GM18868 (cell line): Measurements from ENCODE around the gene SUN2.
"Not testable (repeated sequence)": the region's sequence is repeated elsewhere in the genome, so short reads cannot be mapped to it uniquely, and the experiment has no call there.

ENCODE experiments used
- ATAC-seq: cut with Tn5 transposase; IDR thresholded peaks from one replicate; pipeline ENCODE4 v1.9.1; 2021; ENCODE audit warnings: mild to moderate bottlenecking, moderate library complexity; ENCODE audit not compliant: unreplicated experiment

Gene SUN2

DNA sequence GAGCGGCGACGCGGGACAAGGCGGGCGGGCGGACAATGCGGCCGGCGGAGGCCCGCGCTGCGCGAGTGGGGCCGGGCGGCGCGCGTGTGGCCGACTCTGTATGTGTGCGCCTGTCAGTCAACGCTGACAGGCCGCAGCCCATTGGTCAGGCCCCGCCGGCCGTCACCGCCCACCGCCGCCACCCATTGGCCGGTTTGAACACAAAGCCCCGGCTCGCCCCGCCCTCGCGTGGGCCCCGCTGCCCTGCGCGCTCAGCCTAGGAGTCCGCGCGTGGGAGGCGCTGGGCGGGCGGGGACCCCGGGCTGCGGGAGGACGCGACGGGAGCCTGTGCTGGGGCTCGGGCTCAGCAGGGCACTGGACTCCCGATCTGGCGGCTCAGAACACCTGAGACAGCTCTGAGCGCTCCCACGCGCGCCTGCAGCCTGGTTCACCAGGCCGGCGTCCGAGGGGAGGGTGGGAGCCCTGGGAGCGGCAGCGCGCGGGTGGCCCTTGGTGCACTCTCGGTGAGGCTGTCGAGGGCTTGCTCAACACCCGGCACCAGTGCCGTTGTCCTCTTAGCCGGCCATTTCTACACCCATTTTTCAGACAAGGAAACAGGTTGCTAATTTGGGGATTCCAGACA is at the start of gene SUN2:
Gene SUN2 (minus strand): TSS at position 88 of the 622 bp plus-strand sequence. CDS start 3,370 bp downstream, outside the sequence.
- ATAC-seq, result peak; percentile 74

DNA sequence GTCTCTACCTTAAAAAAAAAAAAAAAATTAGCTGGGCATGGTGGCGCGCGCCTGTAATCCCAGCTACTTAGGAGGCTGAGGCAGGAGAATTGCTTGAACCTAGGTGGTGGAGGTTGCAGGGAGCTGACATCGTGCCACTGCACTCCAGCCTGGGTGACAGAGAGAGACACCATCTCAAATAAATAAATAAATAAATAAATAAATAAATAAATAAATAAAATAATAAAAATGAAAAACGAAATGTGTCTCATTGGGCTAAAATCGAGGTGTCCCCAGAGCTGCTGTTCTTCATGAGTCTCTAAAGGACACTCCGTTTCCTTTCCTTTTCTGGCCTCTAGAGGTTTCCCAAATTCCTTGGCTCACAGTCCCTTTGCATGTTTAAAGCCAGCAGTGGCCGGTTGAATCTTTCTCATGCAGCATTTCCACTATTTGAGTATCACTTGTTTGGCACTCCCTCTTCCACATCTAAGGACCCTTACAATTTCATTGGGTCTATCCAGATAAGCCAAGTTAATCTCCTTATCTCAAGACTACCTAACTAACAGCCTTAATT is 49.3 kb upstream of the SUN2 start:
- ATAC-seq, result not testable (repeated sequence)

DNA sequence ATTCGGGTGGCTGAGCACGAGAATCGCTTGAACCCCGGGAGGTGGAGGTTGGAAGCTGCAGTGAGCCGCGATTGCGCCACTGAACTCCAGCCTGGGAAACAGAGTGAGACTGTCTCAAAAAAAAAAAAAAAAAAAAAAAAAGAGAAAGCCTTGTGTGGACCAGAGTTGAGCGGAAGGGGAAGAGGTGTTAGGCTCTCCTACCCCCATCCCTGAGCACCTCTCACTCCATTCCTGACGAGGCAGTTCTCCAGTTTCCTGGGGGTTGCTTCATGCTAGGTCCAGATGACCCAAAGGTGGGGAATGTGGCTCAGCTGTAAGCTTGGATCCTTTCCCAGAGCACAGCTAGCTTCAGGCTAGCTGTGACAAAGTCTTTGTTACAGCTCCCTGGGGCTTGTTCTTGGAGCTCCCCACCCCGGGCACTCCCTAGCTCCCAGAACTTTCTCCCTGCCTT is 46.9 kb upstream of the SUN2 start:
- ATAC-seq, result no peak

- ATAC-seq, result no peak
These were observed 43.6 kb upstream of the SUN2 start for GRCh38 chr22:38799265-38800002.

GRCh38 chr22:38798496-38798895 is 42.7 kb upstream of the SUN2 start:
- no peak for ATAC-seq

- no peak for ATAC-seq
These were observed 40.6 kb upstream of the SUN2 start for GRCh38 chr22:38796262-38796957.

DNA sequence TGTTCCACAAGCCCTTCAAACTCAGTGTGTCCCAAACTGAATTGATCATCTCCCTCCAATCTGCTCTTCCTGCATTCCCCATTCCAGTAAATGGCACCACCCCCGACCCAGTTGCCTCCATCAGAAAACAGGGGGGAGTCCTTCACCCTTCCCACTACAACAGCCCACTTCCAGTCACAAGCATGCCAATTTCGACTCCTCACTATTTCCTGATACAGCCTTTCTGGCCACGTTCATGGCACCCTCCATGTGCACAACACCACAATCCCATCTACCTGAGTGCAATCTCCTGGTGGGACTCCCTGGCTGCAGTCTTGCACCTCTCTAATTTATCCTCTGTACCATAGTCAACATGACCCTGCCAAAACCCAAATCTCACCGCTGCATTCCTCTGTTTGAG is 39.8 kb upstream of the SUN2 start:
- ATAC-seq, result no peak

DNA sequence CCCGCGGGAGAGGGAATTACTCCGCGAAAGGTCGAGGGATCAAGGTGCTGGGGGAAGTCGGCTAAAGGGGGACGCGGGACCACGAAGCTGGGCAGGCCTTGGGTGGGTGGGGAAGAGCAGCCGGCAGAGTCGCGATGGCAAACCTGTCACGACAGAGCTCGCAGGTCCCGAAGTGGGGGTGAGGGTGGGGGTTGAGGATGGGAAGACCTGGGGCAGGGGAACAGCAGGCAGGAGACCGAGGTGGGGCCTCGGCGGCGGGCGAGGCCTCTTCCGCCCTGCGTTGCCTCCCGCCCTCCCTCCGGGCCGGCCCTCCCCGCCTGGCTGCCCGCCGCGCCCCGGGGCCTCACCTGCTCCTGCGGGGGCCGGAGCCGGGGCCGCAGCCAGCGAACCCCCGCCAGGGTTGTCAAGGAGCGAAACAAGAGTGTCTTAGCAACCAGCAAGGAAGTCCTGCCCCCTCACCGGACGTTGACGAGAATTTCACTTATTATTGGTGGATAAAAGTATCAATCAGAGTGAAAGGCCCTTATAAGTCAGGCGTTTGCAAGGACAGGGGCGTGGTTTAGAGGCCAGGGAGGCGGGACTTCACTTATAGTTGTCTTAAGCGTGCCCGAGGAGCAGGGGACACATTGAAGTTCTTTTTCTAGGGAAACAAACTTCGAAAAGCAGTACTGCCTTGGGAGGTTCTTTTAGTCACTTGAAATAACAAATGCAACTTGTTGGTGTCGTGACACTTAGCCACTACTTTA is 38.1 kb upstream of the SUN2 start, which contains the start of gene DNAL4:
Gene DNAL4 (minus strand): TSS at position 423 of the 746 bp plus-strand sequence. CDS start 11,412 bp downstream, outside the sequence.
- peak; percentile 96 for ATAC-seq

DNA sequence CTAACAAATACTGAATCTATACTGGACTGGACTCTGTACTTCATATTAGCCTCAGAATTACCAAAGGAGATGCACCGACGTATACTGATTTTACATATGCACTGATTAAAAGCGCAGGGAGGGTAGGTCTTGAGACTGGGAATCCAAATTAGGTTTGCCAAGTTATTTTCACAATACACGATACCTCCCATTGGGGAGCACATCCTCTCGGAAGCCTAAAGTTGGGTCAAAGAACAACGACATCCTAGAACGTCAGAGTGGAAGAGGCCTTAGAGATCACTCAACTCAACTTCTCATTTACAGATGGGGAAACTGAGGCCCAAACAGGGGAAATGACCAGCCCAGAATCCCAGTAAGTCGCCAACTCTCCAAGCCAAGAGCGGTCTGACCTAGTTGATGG is 37.5 kb upstream of the SUN2 start:
- ATAC-seq, result no peak

- ATAC-seq, result no peak
These were observed 37.0 kb upstream of the SUN2 start for GRCh38 chr22:38792833-38793232.

DNA sequence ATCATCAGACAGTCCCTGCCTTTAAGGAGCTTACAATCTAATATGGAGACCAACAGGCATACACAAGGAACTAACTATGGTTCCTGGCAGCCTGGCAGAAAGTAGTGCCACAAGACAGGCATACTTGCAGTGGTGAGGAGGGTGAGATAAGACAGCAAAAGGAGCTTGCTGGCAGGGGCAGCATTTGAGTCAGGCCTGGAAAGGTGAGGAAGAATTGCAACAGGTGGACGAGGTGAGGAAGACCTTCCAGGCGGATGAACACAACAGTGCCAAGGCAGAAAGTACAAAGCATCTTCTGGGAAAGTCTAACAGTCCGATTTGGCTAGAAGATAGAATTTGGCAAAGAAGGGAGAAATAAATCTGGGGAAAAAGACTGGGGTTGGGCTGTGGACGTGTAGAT is 33.8 kb upstream of the SUN2 start:
- ATAC-seq, result no peak

DNA sequence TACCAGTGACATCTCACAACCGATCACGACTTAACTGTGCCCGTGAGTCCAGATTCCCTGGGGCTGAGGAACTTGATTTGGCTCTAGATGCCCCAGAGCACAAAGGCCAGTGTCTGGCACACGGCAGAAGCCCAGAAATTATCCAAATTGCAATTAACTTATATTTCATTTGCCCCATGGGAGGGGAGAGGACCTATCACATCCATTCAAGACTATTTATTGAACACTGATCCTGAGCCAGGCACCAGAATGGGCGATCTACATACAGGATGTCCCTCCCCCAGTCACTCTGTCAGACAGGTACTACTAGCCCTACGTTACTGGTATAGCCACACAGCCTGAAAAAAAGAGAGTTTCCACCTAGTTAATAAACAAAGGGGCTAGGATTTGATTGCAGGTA is 33.0 kb upstream of the SUN2 start:
- ATAC-seq, result no peak

DNA sequence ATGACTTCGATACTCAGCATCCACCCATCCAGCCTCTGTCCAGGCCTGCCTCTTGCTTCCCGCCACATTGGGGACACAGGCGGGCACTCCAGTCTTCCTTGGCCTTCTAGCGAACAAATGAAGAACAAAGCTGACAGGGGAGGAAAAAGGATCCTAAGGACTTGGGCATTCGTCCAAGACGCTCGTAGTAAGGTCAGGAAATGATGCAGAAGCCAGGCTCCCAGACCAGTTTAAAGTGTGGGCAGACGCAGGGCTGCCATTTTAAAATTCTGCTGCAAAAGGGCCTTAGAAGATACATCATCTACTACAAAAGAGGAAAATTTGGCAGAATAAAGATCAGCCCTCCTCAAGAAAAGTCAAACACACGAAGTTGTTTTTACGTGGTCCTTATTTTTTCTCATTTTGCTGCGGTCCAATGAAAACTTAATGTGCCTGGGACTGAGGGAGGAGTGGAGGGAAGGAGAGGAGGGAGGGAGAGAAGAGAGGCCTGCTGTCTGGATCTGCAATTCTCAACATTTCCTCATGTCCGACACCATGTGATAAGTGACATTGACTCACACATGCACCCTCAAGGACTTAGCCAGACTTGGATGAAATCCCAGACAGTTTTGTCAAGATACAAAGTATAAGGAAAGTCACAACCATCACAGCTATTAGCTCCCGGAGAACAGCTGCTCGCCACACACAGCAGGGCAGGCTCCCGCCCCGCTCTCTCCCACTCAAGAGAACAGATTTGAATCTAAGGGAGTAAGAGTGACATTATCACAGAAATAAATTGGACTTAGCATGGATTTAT is 32.4 kb upstream of the SUN2 start:
- ATAC-seq, result no peak

GRCh38 chr22:38786631-38787030 is 30.8 kb upstream of the SUN2 start:
- no peak for ATAC-seq

GRCh38 chr22:38784856-38785255 is 29.1 kb upstream of the SUN2 start:
- ATAC-seq, result no peak

DNA sequence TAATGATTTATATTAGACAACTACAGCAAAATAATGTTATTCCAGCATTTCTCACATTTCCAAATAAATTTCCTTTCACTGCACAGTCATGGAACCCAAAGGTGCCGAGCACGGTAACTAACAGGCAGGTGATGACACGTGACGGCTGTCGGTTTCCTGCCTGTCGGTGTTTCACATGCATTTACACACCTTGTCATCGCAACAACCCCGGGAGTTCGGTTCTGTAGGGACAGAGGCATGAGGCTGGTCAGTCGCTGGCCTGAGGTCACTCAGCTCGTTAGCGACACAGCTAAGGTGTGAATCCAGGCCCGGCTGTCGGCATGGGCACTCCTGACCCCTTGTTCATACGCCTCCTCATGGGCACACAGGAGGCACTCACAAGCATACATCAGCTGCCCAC is 28.2 kb upstream of the SUN2 start:
- ATAC-seq, result no peak

GRCh38 chr22:38783095-38783615 is 27.4 kb upstream of the SUN2 start:
- no peak for ATAC-seq

GRCh38 chr22:38782402-38783094 is 26.8 kb upstream of the SUN2 start:
- no peak for ATAC-seq

- ATAC-seq, result no peak
These were observed 25.2 kb upstream of the SUN2 start for GRCh38 chr22:38781033-38781432.
